ENCODE measurements around the gene DCAF17.
"Not testable (repeated sequence)": the region's sequence is repeated elsewhere in the genome, so short reads cannot be mapped to it uniquely, and the experiment has no call there.

DCAF17 gene

GRCh38 chr2:171491292-171491691 is 57.3 kb downstream of the DCAF17 start:
- intact Hi-C loops (cut with DNase I), result no loop called here
- DNase-seq, result no peak

- no peak for DNase-seq
- intact Hi-C loops (cut with DNase I), result no loop called here
These were observed 58.6 kb downstream of the DCAF17 start for GRCh38 chr2:171492664-171493063.

GRCh38 chr2:171497664-171498063 is 63.6 kb downstream of the DCAF17 start:
- intact Hi-C loops (cut with DNase I); DNase-seq: not testable (repeated sequence)

- no peak for DNase-seq
- intact Hi-C loops (cut with DNase I), result no loop called here
These were observed 71.3 kb downstream of the DCAF17 start for GRCh38 chr2:171505374-171505773.

- no peak for DNase-seq
- intact Hi-C loops (cut with DNase I), result no loop called here
These were observed 76.1 kb downstream of the DCAF17 start for GRCh38 chr2:171509945-171510731.

- DNase-seq, result no peak
- intact Hi-C loops (cut with DNase I), result no loop called here
These were observed 78.0 kb downstream of the DCAF17 start for GRCh38 chr2:171512014-171512413.

GRCh38 chr2:171512683-171513195 is 78.7 kb downstream of the DCAF17 start:
- intact Hi-C loops (cut with DNase I), result no loop called here
- no peak for DNase-seq

GRCh38 chr2:171513719-171514160 is 79.7 kb downstream of the DCAF17 start:
- no peak for DNase-seq
- intact Hi-C loops (cut with DNase I), result no loop called here

GRCh38 chr2:171514908-171515582 is 81.0 kb downstream of the DCAF17 start:
- DNase-seq, result no peak
- intact Hi-C loops (cut with DNase I), result no loop called here

- DNase-seq, result no peak
- intact Hi-C loops (cut with DNase I), result no loop called here
These were observed 81.8 kb downstream of the DCAF17 start for GRCh38 chr2:171515672-171516298.

GRCh38 chr2:171516793-171517192 is 82.8 kb downstream of the DCAF17 start:
- intact Hi-C loops (cut with DNase I), result no loop called here
- DNase-seq, result no peak

GRCh38 chr2:171520471-171520870 is 86.4 kb downstream of the DCAF17 start:
- no peak for DNase-seq
- intact Hi-C loops (cut with DNase I), result loop anchor here (5.0 kb wide), 1 partner anchor 88 kb away; the partner anchor contains the start of genes DCAF17 and METTL8

GRCh38 chr2:171521361-171522051 is 87.5 kb downstream of the DCAF17 start:
- no peak for DNase-seq
- intact Hi-C loops (cut with DNase I), result loop anchor here (5.0 kb wide), 1 partner anchor 89 kb away; the partner anchor contains the start of genes DCAF17 and METTL8

GRCh38 chr2:171522052-171522787 is 88.2 kb downstream of the DCAF17 start, which contains the start of gene CYBRD1:
TSS of gene CYBRD1 (plus strand) at chr2:171522474. CDS start at chr2:171522546, 72 bp downstream.
- intact Hi-C loops (cut with DNase I), result loop anchor here (5.0 kb wide), 1 partner anchor 90 kb away; the partner anchor contains the start of genes DCAF17 and METTL8
- peak; percentile 78 to 96 (median 90) for DNase-seq

- intact Hi-C loops (cut with DNase I), result loop anchor here (5.0 kb wide), 1 partner anchor 90 kb away; the partner anchor contains the start of genes DCAF17 and METTL8
- DNase-seq, result peak in 36 of 42 donors; percentile 7 to 77 (median 40)
These were observed 88.7 kb downstream of the DCAF17 start for GRCh38 chr2:171522788-171523087.

GRCh38 chr2:171523088-171524017 is 89.3 kb downstream of the DCAF17 start:
- intact Hi-C loops (cut with DNase I), result loop anchor here (5.0 kb wide), 1 partner anchor 91 kb away; the partner anchor contains the start of genes DCAF17 and METTL8
- peak; percentile 60 to 92 (median 82) for DNase-seq

GRCh38 chr2:171524018-171524401 is 90.0 kb downstream of the DCAF17 start:
- DNase-seq, result peak in 4 of 42 donors; percentile 1 to 33 (median 16)
- intact Hi-C loops (cut with DNase I), result loop anchor here (5.0 kb wide), 1 partner anchor 92 kb away; the partner anchor contains the start of genes DCAF17 and METTL8
